GM12878 (cell line): ENCODE data around the gene HJURP. TPM values are rescaled to one million over a fixed set of nuclear protein-coding genes. Genes with fewer than 3 reads are reported as not detected.

Experiments
- ATAC-seq: fragments of 200-7000 bp; cut with Tn5 transposase; 3 replicates; pipeline ENCODE4 v1.9.1; 2020; ENCODE audit warnings: mild to moderate bottlenecking, moderate library complexity
- BruUV-seq: library from RNA; stranded (reverse); fragments of 400-500 nt; replicated peaks from 2 replicates; lab custom pipeline; 2021; lab: Mats Ljungman, UMichigan
- CTCF ChIA-PET: fragments of 300-600 bp; sonication (Branson Sonifier 250); formaldehyde crosslinking; extraction: SDS; loops from one replicate; lab custom pipeline; 2021; ENCODE audit warnings: inconsistent platforms; lab: Yijun Ruan, JAX
- POLR2A ChIA-PET: fragments of 350-600 bp; formaldehyde crosslinking; extraction: SDS; loops from one replicate; lab custom pipeline; 2021; ENCODE audit warnings: inconsistent platforms; lab: Charles Lee
- RAD21 ChIA-PET: fragments of 300-600 bp; sonication (Branson Sonifier 250); formaldehyde crosslinking; loops from one replicate; lab custom pipeline; 2023; ENCODE audit warnings: antibody characterized with exemption; ENCODE audit not compliant: unreplicated experiment; lab: Charles Lee
- SMC1A ChIA-PET: fragments of 300-600 bp; sonication (Branson Sonifier 250); formaldehyde crosslinking; loops from one replicate; lab custom pipeline; 2023; ENCODE audit not compliant: unreplicated experiment, uncharacterized antibody; lab: Charles Lee
- DNase-seq: peaks from one replicate; pipeline ENCODE4 v3.0.0-alpha.2; 2011; ENCODE audit warnings: low read depth, low spot score
- FAIRE-seq: peaks from 3 replicates; lab custom pipeline; 2011; peaks lifted over from hg19 to GRCh38; lab: Jason Lieb, UNC
- H2AFZ ChIP-seq: 2 replicates; pipeline ENCODE4 v1.6.0; 2011; ENCODE audit warnings: low read depth, low read length, control low read depth; ENCODE audit not compliant: control insufficient read depth
- H3K27ac ChIP-seq: 2 replicates; pipeline ENCODE4 v1.5.1; 2011; ENCODE audit warnings: control low read depth; ENCODE audit not compliant: control insufficient read depth, insufficient read depth
- H3K27me3 ChIP-seq, 2 experiments: replicated peaks in 1 of 2; 2 replicates each; pipeline versions ENCODE4 v1.6.0 to v1.6.1; 2011; ENCODE audit warnings: low read length in 1 of 2; ENCODE audit not compliant: control insufficient read depth in 2 of 2, insufficient read depth in 2 of 2
- H3K36me3 ChIP-seq, 2 experiments: 2 replicates each; pipeline ENCODE4 v1.5.1; 2011; ENCODE audit warnings: low read length in 1 of 2; ENCODE audit not compliant: control insufficient read depth in 2 of 2, insufficient read depth in 2 of 2
- H3K4me1 ChIP-seq: 2 replicates; pipeline ENCODE4 v1.6.1; 2011; ENCODE audit warnings: mild to moderate bottlenecking, low read length, moderate library complexity, mixed read lengths; ENCODE audit not compliant: control insufficient read depth, insufficient read depth
- H3K4me2 ChIP-seq: 2 replicates; pipeline ENCODE4 v1.6.0; 2011; ENCODE audit warnings: control low read depth; ENCODE audit not compliant: control insufficient read depth, insufficient read depth
- H3K4me3 ChIP-seq: fragments of 200-600 bp; sonication (generic); 2 replicates; pipeline ENCODE4 v1.5.1; 2016
- H3K79me2 ChIP-seq: 2 replicates; pipeline ENCODE4 v1.6.0; 2011; ENCODE audit warnings: low read length; ENCODE audit not compliant: control insufficient read depth, insufficient read depth
- H3K9ac ChIP-seq: 2 replicates; pipeline ENCODE4 v1.8.0; 2011; ENCODE audit warnings: low read length, control low read depth, mixed read lengths; ENCODE audit not compliant: control insufficient read depth, insufficient read depth
- H3K9me3 ChIP-seq: replicated peaks from 3 replicates; pipeline ENCODE4 v1.5.1; 2011; ENCODE audit warnings: mild to moderate bottlenecking, low read length; ENCODE audit not compliant: control insufficient read depth, insufficient read depth
- H4K20me1 ChIP-seq: 2 replicates; pipeline ENCODE4 v1.6.0; 2011; ENCODE audit not compliant: control insufficient read depth, insufficient read depth
- BRCA1 ChIP-seq: IDR thresholded peaks from 2 replicates; pipeline ENCODE4 v1.6.1; 2011; ENCODE audit warnings: low read depth, low read length, improper control_type of control experiment
- CHD2 ChIP-seq: IDR thresholded peaks from 2 replicates; pipeline ENCODE4 v1.6.1; 2011; ENCODE audit warnings: low read depth, low read length, improper control_type of control experiment, borderline replicate concordance
- FOXM1 ChIP-seq: IDR thresholded peaks from 2 replicates; pipeline ENCODE4 v1.6.1; 2012; ENCODE audit warnings: low read depth, mild to moderate bottlenecking, inconsistent platforms, low read length, moderate library complexity
- IKZF1 ChIP-seq: fragments of 450-650 bp; conservative IDR thresholded peaks from 2 replicates; pipeline ENCODE4 v1.6.1; 2017; ENCODE audit warnings: antibody characterized with exemption, mild to moderate bottlenecking
- LARP7 ChIP-seq: fragments of 450-650 bp; IDR thresholded peaks from 2 replicates; pipeline ENCODE4 v1.6.1; 2017; ENCODE audit warnings: mild to moderate bottlenecking
- PAX8 ChIP-seq: fragments of 450-650 bp; IDR thresholded peaks from 2 replicates; pipeline ENCODE4 v1.6.1; 2017; ENCODE audit warnings: mild to moderate bottlenecking, moderate library complexity
- RAD21 ChIP-seq: IDR thresholded peaks from 2 replicates; pipeline ENCODE4 v1.6.1; 2011; ENCODE audit warnings: mild to moderate bottlenecking, low read depth, low read length, moderate library complexity; ENCODE audit not compliant: insufficient read depth
- WGBS: methylation state at CpG from one replicate; pipeline ENCODE4 v1.1.6; 2016; ENCODE audit warnings: low lambda C conversion rate; ENCODE audit not compliant: insufficient replicate concordance, insufficient coverage; ENCODE audit errors: missing lambda C conversion rate; 5-methylcytosine and 5-hydroxymethylcytosine counted together
- in situ Hi-C: fragments of 300-500 bp; cut with MboI; formaldehyde crosslinking; loops from 9 replicates; pipeline ENCODE4 v1.14.3; 2018; ENCODE audit warnings: mixed read lengths
- intact Hi-C: fragments of 100-400 bp; cut with micrococcal nuclease; formaldehyde crosslinking; loops from one replicate; pipeline ENCODE4 v1.14.2; 2022; ENCODE audit not compliant: unreplicated experiment
- polyA plus RNA-seq, 11 experiments: library from polyadenylated mRNA; depleted of rRNA in 4 of 11; unstranded in 6 of 11; stranded (reverse) in 5 of 11; fragments of >200 nt; fragmentation: Nextera tagmentation in 4 of 11; fragmentation: Illumina TruSeq in 1 of 11; extraction: Ambion mirVana in 4 of 11; extraction: Trizol in 1 of 11; gene quantifications; 1 replicate in 1 of 11; 2 replicates in 10 of 11; pipeline versions ENCODE4 v1.2.1 to v1.2.3, GENCODE V29; 2011 to 2016; ENCODE audit warnings: inconsistent platforms in 2 of 11, missing spikeins in 2 of 11, low read depth in 1 of 11
- total RNA-seq, 4 experiments: library from RNA; depleted of rRNA in 3 of 4; stranded (reverse); fragments of >200 nt in 3 of 4; fragmentation: Illumina TruSeq in 1 of 4; extraction: Trizol in 1 of 4; gene quantifications; 2 replicates each; pipeline versions ENCODE4 v1.2.1 to v1.2.3, GENCODE V29; 2013 to 2021
- TF ChIP-seq, protein P1 (sequence below): IDR thresholded peaks from 2 replicates; pipeline ENCODE4 v1.6.1; 2012; ENCODE audit warnings: low read depth, low read length, improper control_type of control experiment
- TF ChIP-seq, protein P2 (sequence below): IDR thresholded peaks from 2 replicates; pipeline ENCODE4 v1.6.1; 2011; ENCODE audit warnings: mild to moderate bottlenecking, low read depth, low read length, moderate library complexity; ENCODE audit not compliant: insufficient replicate concordance
- TF ChIP-seq, protein P3 (sequence below): fragments of 450-650 bp; IDR thresholded peaks from 2 replicates; pipeline ENCODE4 v1.6.1; 2016; ENCODE audit warnings: mild to moderate bottlenecking, moderate library complexity, borderline replicate concordance
- TF ChIP-seq, protein P4 (sequence below): fragments of 450-650 bp; IDR thresholded peaks from 2 replicates; pipeline ENCODE4 v1.6.1; 2016; ENCODE audit warnings: mild to moderate bottlenecking

Gene HJURP
- total and polyA plus RNA-seq, 10 of the 15 experiments (the other 5 are each of a cell fraction or from before 2014, with no cell fraction given) = 12.7 to 68.9 (median 44.4) TPM

DNA sequence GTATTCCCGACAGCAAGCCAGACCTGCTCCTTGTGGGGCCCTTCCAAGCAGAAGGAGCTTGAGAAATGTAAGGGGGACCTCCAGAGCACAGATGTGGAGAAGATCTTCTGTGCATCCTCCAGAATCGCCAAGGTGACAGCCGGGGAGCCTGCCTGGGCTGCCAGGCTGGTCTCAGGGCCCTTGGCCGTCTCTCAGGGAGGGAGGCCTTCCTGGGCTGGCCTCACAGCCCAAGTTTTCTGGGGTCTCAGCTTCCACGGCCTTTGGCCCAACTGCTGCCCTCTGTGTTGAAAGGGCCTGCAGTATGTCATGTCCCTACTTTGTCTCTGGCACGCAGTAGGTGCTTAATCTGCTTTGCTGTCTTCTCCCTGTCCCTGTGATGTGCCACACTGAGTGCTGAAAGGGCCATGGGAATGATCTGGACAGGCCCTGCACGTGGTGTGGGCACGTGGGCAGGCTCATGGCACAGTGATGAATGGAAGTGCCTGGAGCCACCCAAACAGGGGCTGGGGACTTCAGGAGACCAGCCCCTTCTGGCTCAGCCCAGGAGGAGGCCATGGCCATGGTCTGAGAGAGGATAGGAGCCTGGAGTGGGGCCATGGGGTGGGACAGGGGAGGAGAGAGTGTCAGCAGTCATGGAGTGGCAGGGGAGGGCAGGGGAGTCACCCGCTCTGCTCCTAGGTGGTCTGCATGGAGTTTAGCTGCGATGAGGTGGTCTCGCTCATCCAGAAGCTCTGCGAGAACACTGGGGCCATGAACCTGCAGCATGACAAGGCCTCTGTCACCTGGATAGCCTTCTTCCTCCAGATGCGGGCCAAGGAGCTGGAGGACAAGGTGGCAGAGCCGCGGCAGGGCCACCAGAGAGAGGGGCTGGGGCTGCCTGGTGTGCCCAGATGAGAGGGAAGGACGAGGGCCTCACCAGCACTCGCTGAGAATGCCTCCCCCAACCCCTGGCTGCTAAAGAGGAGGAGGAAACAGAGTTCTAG is 35.4 kb downstream of the HJURP start:
- H3K27me3 ChIP-seq = no peaks in the 10 kb centered on the region; a peak in 3 of 4 replicates
- no TSS peak for BruUV-seq
- no peaks in the 10 kb centered on the region for H3K4me1 ChIP-seq
- CTCF ChIA-PET = interaction anchor here (0.5 kb wide), 1 partner anchor 24 kb away, joined by 3 read pairs; no protein-coding TSS in a partner anchor
- no peaks in the 10 kb centered on the region for H3K79me2 ChIP-seq
- H2AFZ ChIP-seq = no peak overlapping the region
- ATAC-seq (no peak), DNase-seq (no peak), FAIRE-seq (no peak)
- H3K4me2 ChIP-seq = no peak overlapping the region
- H3K4me3 ChIP-seq = no peak overlapping the region
- no peaks in the 10 kb centered on the region for H3K9me3 ChIP-seq
- RAD21 ChIA-PET = no interaction called here
- H3K36me3 ChIP-seq = no peaks in the 10 kb centered on the region
- SMC1A ChIA-PET = no interaction called here
- H3K9ac ChIP-seq = no peak overlapping the region
- intact Hi-C loops (no loop called here), in situ Hi-C loops (no loop called here)
- POLR2A ChIA-PET = no interaction called here
- H4K20me1 ChIP-seq = no peaks in the 10 kb centered on the region
- TF ChIP-seq, protein P1, sequence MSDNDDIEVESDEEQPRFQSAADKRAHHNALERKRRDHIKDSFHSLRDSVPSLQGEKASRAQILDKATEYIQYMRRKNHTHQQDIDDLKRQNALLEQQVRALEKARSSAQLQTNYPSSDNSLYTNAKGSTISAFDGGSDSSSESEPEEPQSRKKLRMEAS = no peak
- no peak for TF ChIP-seq PAX8
- TF ChIP-seq RAD21 = no peak
- TF ChIP-seq LARP7 = no peak
- no peak for TF ChIP-seq CHD2
- TF ChIP-seq, protein P2, sequence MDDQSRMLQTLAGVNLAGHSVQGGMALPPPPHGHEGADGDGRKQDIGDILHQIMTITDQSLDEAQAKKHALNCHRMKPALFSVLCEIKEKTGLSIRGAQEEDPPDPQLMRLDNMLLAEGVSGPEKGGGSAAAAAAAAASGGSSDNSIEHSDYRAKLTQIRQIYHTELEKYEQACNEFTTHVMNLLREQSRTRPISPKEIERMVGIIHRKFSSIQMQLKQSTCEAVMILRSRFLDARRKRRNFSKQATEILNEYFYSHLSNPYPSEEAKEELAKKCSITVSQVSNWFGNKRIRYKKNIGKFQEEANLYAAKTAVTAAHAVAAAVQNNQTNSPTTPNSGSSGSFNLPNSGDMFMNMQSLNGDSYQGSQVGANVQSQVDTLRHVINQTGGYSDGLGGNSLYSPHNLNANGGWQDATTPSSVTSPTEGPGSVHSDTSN = no peak
- TF ChIP-seq, protein P3, sequence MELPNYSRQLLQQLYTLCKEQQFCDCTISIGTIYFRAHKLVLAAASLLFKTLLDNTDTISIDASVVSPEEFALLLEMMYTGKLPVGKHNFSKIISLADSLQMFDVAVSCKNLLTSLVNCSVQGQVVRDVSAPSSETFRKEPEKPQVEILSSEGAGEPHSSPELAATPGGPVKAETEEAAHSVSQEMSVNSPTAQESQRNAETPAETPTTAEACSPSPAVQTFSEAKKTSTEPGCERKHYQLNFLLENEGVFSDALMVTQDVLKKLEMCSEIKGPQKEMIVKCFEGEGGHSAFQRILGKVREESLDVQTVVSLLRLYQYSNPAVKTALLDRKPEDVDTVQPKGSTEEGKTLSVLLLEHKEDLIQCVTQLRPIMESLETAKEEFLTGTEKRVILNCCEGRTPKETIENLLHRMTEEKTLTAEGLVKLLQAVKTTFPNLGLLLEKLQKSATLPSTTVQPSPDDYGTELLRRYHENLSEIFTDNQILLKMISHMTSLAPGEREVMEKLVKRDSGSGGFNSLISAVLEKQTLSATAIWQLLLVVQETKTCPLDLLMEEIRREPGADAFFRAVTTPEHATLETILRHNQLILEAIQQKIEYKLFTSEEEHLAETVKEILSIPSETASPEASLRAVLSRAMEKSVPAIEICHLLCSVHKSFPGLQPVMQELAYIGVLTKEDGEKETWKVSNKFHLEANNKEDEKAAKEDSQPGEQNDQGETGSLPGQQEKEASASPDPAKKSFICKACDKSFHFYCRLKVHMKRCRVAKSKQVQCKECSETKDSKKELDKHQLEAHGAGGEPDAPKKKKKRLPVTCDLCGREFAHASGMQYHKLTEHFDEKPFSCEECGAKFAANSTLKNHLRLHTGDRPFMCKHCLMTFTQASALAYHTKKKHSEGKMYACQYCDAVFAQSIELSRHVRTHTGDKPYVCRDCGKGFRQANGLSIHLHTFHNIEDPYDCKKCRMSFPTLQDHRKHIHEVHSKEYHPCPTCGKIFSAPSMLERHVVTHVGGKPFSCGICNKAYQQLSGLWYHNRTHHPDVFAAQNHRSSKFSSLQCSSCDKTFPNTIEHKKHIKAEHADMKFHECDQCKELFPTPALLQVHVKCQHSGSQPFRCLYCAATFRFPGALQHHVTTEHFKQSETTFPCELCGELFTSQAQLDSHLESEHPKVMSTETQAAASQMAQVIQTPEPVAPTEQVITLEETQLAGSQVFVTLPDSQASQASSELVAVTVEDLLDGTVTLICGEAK = no peak
- no peak for TF ChIP-seq BRCA1
- no peak for TF ChIP-seq IKZF1
- TF ChIP-seq, protein P4, sequence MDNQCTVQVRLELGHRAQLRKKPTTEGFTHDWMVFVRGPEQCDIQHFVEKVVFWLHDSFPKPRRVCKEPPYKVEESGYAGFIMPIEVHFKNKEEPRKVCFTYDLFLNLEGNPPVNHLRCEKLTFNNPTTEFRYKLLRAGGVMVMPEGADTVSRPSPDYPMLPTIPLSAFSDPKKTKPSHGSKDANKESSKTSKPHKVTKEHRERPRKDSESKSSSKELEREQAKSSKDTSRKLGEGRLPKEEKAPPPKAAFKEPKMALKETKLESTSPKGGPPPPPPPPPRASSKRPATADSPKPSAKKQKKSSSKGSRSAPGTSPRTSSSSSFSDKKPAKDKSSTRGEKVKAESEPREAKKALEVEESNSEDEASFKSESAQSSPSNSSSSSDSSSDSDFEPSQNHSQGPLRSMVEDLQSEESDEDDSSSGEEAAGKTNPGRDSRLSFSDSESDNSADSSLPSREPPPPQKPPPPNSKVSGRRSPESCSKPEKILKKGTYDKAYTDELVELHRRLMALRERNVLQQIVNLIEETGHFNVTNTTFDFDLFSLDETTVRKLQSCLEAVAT = no peak
- no peak for TF ChIP-seq FOXM1
- TF ChIP-seq, all 136 proteins: peak for 0
- H3K27ac ChIP-seq = no peak overlapping the region
- 8% methylated on average over 17 of the region's 17 CpGs for WGBS
